Measurements from ENCODE around the gene NGF.

GRCh38 chr1:115266729-115267421 lies 71.2 kb downstream of the NGF start:
- TF ChIP-seq ZNF785 (CRISPR knock-in tag; IDR thresholded peaks at IDR 0.05) (no peak), ARNT (IDR thresholded peaks at IDR 0.05) (no peak), CREB1 (IDR thresholded peaks at IDR 0.05) (no peak), CREB1 (CRISPR knock-in tag; IDR thresholded peaks at IDR 0.05) (no peak), ATF3 (IDR thresholded peaks at IDR 0.05) (no peak), ATF3 (CRISPR knock-in tag; conservative IDR thresholded peaks at IDR 0.05) (no peak), RB1 (IDR thresholded peaks at IDR 0.05; ENCODE audit: low read depth) (no peak), MAX (CRISPR knock-in tag; IDR thresholded peaks at IDR 0.05) (no peak), ZEB2 (IDR thresholded peaks at IDR 0.05) (no peak), NCOR1 (IDR thresholded peaks at IDR 0.05) (no peak), FOS (IDR thresholded peaks at IDR 0.05; ENCODE audit: extremely low read depth, insufficient read length) (no peak), SMAD3 (CRISPR knock-in tag; conservative IDR thresholded peaks at IDR 0.05) (no peak), YY1 (IDR thresholded peaks at IDR 0.05; ENCODE audit: borderline replicate concordance in 1 of 3, control insufficient read depth in 1 of 3, extremely low read depth in 1 of 3, insufficient read depth in 3 of 3, insufficient read length in 1 of 3, insufficient replicate concordance in 2 of 3, low read depth in 1 of 3, low read length in 2 of 3) (no peak), SIN3A (IDR thresholded peaks at IDR 0.05; ENCODE audit: borderline replicate concordance in 2 of 2, control insufficient read depth in 1 of 2, low read depth in 2 of 2, low read length in 2 of 2) (no peak)
- TF ChIP-seq, protein P1, sequence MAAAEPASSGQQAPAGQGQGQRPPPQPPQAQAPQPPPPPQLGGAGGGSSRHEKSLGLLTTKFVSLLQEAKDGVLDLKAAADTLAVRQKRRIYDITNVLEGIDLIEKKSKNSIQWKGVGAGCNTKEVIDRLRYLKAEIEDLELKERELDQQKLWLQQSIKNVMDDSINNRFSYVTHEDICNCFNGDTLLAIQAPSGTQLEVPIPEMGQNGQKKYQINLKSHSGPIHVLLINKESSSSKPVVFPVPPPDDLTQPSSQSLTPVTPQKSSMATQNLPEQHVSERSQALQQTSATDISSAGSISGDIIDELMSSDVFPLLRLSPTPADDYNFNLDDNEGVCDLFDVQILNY (CRISPR knock-in tag; IDR thresholded peaks at IDR 0.05): no peak
- TF ChIP-seq, protein P2, sequence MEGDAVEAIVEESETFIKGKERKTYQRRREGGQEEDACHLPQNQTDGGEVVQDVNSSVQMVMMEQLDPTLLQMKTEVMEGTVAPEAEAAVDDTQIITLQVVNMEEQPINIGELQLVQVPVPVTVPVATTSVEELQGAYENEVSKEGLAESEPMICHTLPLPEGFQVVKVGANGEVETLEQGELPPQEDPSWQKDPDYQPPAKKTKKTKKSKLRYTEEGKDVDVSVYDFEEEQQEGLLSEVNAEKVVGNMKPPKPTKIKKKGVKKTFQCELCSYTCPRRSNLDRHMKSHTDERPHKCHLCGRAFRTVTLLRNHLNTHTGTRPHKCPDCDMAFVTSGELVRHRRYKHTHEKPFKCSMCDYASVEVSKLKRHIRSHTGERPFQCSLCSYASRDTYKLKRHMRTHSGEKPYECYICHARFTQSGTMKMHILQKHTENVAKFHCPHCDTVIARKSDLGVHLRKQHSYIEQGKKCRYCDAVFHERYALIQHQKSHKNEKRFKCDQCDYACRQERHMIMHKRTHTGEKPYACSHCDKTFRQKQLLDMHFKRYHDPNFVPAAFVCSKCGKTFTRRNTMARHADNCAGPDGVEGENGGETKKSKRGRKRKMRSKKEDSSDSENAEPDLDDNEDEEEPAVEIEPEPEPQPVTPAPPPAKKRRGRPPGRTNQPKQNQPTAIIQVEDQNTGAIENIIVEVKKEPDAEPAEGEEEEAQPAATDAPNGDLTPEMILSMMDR (IDR thresholded peaks at IDR 0.05 in 2 of 3, conservative IDR thresholded peaks at IDR 0.05 in 1 of 3; ENCODE audit: insufficient read depth in 2 of 3, low read depth in 1 of 3, low read length in 3 of 3): no peak
